ENCODE data around the gene GABRD. TPM values are rescaled to one million over a fixed set of nuclear protein-coding genes. Genes with fewer than 3 reads are reported as not detected.

Gene GABRD
- total RNA-seq, 1 donor: not detected

DNA sequence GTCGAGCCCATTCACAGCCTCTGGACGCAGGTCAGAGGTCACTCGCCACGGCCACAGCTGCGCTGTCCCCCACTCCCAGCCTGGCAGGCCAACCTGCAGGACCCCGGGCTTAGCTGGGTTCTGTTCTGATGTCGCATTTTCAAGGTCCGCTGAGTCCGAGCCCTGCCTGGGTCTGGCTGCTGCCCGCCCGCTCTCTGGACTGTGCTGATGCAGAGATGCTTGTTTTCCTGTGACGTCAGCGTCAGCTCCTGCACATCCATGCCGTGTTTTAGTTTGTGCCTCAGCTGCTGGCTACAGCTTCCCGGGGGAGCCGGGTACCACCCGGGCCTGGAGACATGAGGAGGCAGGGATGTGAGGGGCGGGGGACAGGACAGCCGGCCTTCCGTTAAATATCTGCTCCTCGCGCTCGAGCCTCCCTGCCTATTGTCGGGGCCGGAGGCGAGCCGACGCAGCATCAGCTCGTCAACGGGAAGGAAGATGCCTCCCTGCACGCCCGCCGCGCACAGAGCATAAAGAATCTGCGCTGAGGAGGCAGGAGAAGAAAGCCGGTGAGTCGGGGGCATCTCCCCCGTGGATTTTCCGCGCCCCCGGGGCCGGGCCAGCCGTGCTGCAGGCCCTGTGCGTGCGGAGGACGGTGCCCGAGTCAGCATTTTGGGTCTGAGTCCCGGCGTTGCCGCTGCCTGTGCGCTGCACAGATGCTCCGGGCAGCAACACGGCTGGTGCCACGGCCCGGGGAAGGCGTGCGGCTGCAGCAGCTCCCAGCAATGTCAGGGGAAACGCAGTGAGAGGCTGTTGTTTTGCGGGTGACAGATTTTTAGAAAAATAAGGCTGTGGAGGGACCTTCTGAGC is 54.5 kb downstream of the GABRD start:
- TF ChIP-seq, protein P1, sequence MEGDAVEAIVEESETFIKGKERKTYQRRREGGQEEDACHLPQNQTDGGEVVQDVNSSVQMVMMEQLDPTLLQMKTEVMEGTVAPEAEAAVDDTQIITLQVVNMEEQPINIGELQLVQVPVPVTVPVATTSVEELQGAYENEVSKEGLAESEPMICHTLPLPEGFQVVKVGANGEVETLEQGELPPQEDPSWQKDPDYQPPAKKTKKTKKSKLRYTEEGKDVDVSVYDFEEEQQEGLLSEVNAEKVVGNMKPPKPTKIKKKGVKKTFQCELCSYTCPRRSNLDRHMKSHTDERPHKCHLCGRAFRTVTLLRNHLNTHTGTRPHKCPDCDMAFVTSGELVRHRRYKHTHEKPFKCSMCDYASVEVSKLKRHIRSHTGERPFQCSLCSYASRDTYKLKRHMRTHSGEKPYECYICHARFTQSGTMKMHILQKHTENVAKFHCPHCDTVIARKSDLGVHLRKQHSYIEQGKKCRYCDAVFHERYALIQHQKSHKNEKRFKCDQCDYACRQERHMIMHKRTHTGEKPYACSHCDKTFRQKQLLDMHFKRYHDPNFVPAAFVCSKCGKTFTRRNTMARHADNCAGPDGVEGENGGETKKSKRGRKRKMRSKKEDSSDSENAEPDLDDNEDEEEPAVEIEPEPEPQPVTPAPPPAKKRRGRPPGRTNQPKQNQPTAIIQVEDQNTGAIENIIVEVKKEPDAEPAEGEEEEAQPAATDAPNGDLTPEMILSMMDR (IDR thresholded peaks at IDR 0.05; ENCODE audit: extremely low read depth, low read depth, low read length): no peak
- no peak for DNase-seq (ENCODE audit: insufficient read length, low spot score, missing footprints)
- Histone ChIP-seq H3K79me2 (ENCODE audit: insufficient read depth, low read length) (no peaks in the 10 kb centered on the region), H4K20me1 (ENCODE audit: insufficient read depth, low read length) (no peaks in the 10 kb centered on the region), H3K4me2 (ENCODE audit: insufficient read depth, low read length) (no peak overlapping the region), H3K27me3 (ENCODE audit: insufficient read depth, low read length) (peaks cover 7% of the 10 kb centered on the region), H3K27ac (ENCODE audit: low read depth, low read length) (no peak overlapping the region), H2AFZ (ENCODE audit: low read length) (no peak overlapping the region), H3K4me1 (ENCODE audit: insufficient read depth, low read length) (no peaks in the 10 kb centered on the region), H3K4me3 (ENCODE audit: insufficient read depth, low read length) (no peak overlapping the region), H3K9me3 (ENCODE audit: low read depth, low read length) (peaks cover 2% of the 10 kb centered on the region), H3K36me3 (ENCODE audit: insufficient read depth, low read length) (no peaks in the 10 kb centered on the region)

DNA sequence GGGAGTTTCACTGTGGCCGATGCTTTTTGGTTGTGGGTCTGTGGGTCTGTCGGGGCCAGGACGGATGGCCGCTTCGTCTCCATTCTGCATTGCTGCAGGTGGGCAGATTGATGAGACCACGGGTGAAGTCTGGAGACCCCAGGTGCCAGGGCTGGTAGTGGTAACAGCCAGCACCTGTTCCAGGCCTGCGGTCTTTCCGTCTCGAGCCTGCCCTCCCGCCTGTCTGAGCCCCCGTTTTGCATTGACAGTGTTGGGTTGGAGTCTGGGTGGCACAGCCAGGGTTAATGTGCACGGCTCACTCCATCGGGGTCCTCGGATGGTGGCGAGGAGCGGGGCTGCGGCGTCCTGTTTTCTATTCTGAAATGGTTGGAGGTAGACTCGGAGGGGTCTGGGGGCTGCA is 55.3 kb downstream of the GABRD start:
- Histone ChIP-seq H3K9me3 (ENCODE audit: low read depth, low read length) (peaks cover 2% of the 10 kb centered on the region), H3K36me3 (ENCODE audit: insufficient read depth, low read length) (no peaks in the 10 kb centered on the region), H3K4me2 (ENCODE audit: insufficient read depth, low read length) (no peak overlapping the region), H4K20me1 (ENCODE audit: insufficient read depth, low read length) (no peaks in the 10 kb centered on the region), H3K27me3 (ENCODE audit: insufficient read depth, low read length) (peaks cover 7% of the 10 kb centered on the region), H2AFZ (ENCODE audit: low read length) (no peak overlapping the region), H3K27ac (ENCODE audit: low read depth, low read length) (no peak overlapping the region), H3K4me3 (ENCODE audit: insufficient read depth, low read length) (no peak overlapping the region), H3K4me1 (ENCODE audit: insufficient read depth, low read length) (no peaks in the 10 kb centered on the region), H3K79me2 (ENCODE audit: insufficient read depth, low read length) (no peaks in the 10 kb centered on the region)
- no peak for DNase-seq (ENCODE audit: insufficient read length, low spot score, missing footprints)
- TF ChIP-seq, protein P1 (IDR thresholded peaks at IDR 0.05; ENCODE audit: extremely low read depth, low read depth, low read length): no peak

DNA sequence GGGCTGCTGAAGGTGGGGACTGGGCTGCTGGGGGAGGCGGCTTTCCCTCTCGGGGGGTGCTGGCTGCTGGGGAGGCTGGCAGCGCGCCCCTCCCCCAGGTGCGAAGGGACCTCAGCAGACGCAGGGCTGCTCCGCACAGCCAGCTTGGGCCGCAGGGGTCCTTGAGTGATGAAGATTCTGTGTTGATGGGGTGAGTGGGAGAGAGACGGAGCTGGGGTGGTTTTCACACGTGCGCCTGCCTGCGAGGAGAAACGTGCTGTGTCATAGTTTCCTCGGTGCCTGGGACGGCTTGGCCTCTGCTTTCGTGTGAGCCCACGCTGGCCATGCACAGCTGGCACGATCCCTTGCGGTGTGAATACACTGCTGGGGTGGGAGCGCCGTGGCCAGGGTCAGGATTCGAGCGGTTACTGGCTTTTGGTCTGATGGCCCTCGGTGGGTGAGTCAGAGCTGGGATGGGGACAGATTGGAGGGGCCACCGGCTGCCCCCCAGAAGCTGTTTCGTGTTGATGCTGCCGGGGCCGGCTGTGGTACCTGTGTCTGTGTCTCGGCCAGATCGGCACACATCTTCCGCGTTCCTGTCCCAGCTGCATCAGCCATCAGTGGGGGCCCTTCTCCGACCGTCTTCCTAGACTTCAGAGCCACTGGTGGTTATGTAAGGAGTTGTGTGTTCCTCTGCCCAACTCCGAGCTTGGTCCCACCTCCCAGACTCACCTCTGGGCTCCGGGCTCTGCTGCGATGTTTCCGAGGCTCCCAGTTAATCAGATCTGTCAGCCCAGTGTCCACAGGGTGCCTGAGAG is 56.0 kb downstream of the GABRD start:
- no peak overlapping the region for H3K27ac ChIP-seq (ENCODE audit: low read depth, low read length)
- H3K9me3 ChIP-seq (ENCODE audit: low read depth, low read length): peaks cover 2% of the 10 kb centered on the region
- DNase-seq (ENCODE audit: insufficient read length, low spot score, missing footprints): no peak
- H3K27me3 ChIP-seq (ENCODE audit: insufficient read depth, low read length): peaks cover 7% of the 10 kb centered on the region
- no peak overlapping the region for H3K4me3 ChIP-seq (ENCODE audit: insufficient read depth, low read length)
- H3K4me1 ChIP-seq (ENCODE audit: insufficient read depth, low read length): no peaks in the 10 kb centered on the region
- H4K20me1 ChIP-seq (ENCODE audit: insufficient read depth, low read length): no peaks in the 10 kb centered on the region
- no peaks in the 10 kb centered on the region for H3K36me3 ChIP-seq (ENCODE audit: insufficient read depth, low read length)
- H3K4me2 ChIP-seq (ENCODE audit: insufficient read depth, low read length): no peak overlapping the region
- no peak overlapping the region for H2AFZ ChIP-seq (ENCODE audit: low read length)
- H3K79me2 ChIP-seq (ENCODE audit: insufficient read depth, low read length): no peaks in the 10 kb centered on the region
- TF ChIP-seq, protein P1 (IDR thresholded peaks at IDR 0.05; ENCODE audit: extremely low read depth, low read depth, low read length): no peak

DNA sequence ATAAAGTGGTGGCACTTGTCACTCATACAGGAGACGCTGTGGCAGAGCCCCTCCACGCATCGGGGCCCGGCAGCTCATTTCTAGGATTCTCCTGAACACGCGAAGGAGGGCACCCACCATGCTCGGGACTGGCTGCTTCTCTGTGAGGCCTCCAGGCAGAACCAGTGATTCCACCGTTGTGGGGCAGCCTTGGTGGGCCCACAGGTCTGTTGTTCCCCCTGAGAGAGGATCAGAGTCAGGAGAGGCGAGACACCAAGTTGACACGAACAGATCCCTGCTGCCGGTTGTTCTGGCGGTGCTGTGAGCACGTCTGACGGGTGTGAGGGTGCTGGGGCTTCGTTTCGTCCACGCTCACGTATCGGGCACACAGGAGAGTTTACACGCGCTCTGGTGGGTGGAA is 57.7 kb downstream of the GABRD start:
- no peaks in the 10 kb centered on the region for H3K79me2 ChIP-seq (ENCODE audit: insufficient read depth, low read length)
- no peak overlapping the region for H3K27ac ChIP-seq (ENCODE audit: low read depth, low read length)
- H3K27me3 ChIP-seq (ENCODE audit: insufficient read depth, low read length): peaks cover 3% of the 10 kb centered on the region
- no peaks in the 10 kb centered on the region for H3K4me1 ChIP-seq (ENCODE audit: insufficient read depth, low read length)
- peaks cover 2% of the 10 kb centered on the region for H3K9me3 ChIP-seq (ENCODE audit: low read depth, low read length)
- H3K4me2 ChIP-seq (ENCODE audit: insufficient read depth, low read length): no peak overlapping the region
- H3K4me3 ChIP-seq (ENCODE audit: insufficient read depth, low read length): no peak overlapping the region
- no peak overlapping the region for H2AFZ ChIP-seq (ENCODE audit: low read length)
- no peak for DNase-seq (ENCODE audit: insufficient read length, low spot score, missing footprints)
- no peaks in the 10 kb centered on the region for H3K36me3 ChIP-seq (ENCODE audit: insufficient read depth, low read length)
- TF ChIP-seq, protein P1 (IDR thresholded peaks at IDR 0.05; ENCODE audit: extremely low read depth, low read depth, low read length): no peak
- H4K20me1 ChIP-seq (ENCODE audit: insufficient read depth, low read length): no peaks in the 10 kb centered on the region

Measured in osteoblast (primary cell).